BE2C (cell line): ENCODE measurements around the gene MPPED1.

ENCODE experiments used
- DNase-seq: peaks from one replicate; pipeline ENCODE4 v3.0.0-alpha.2; 2020
- H3K27me3 ChIP-seq: fragments of 250-450 bp; sonication (Bioruptor Pico); 2 replicates; pipeline ENCODE4 v1.5.1; 2020; ENCODE audit warnings: mild to moderate bottlenecking
- H3K36me3 ChIP-seq: fragments of 250-450 bp; sonication (Bioruptor Pico); 2 replicates; pipeline ENCODE4 v1.5.1; 2020; ENCODE audit warnings: mild to moderate bottlenecking
- H3K4me1 ChIP-seq: fragments of 250-450 bp; sonication (Bioruptor Pico); 2 replicates; pipeline ENCODE4 v1.5.1; 2020
- H3K4me3 ChIP-seq: 2 replicates; pipeline ENCODE4 v1.5.1; 2011; ENCODE audit warnings: low read depth, low read length
- H3K9me3 ChIP-seq: fragments of 250-450 bp; sonication (Bioruptor Pico); 2 replicates; pipeline ENCODE4 v1.5.1; 2020
- CTCF ChIP-seq: IDR thresholded peaks from 2 replicates; pipeline ENCODE4 v1.5.1; 2012; ENCODE audit warnings: mild to moderate bottlenecking, low read depth, low read length

Gene MPPED1

GRCh38 chr22:43526117-43526655 lies 114.4 kb downstream of the MPPED1 start:
- H3K4me1 ChIP-seq, result no peaks in the 10 kb centered on the region
- H3K36me3 ChIP-seq, result no peaks in the 10 kb centered on the region
- no peaks in the 10 kb centered on the region for H3K27me3 ChIP-seq
- no peaks in the 10 kb centered on the region for H3K9me3 ChIP-seq
- H3K4me3 ChIP-seq, result no peak overlapping the region
- no peak for TF ChIP-seq CTCF
- DNase-seq, result no peak

GRCh38 chr22:43526946-43527345 lies 115.1 kb downstream of the MPPED1 start:
- H3K4me1 ChIP-seq, result no peaks in the 10 kb centered on the region
- no peak overlapping the region for H3K4me3 ChIP-seq
- H3K9me3 ChIP-seq, result no peaks in the 10 kb centered on the region
- DNase-seq, result no peak
- TF ChIP-seq CTCF, result no peak
- no peaks in the 10 kb centered on the region for H3K36me3 ChIP-seq
- no peaks in the 10 kb centered on the region for H3K27me3 ChIP-seq

GRCh38 chr22:43528601-43529360 lies 117.0 kb downstream of the MPPED1 start:
- Histone ChIP-seq H3K27me3 (no peaks in the 10 kb centered on the region), H3K36me3 (no peaks in the 10 kb centered on the region), H3K4me3 (no peak overlapping the region), H3K4me1 (no peaks in the 10 kb centered on the region), H3K9me3 (no peaks in the 10 kb centered on the region)
- TF ChIP-seq CTCF, result no peak
- DNase-seq, result no peak

GRCh38 chr22:43529461-43529860 lies 117.6 kb downstream of the MPPED1 start:
- no peak overlapping the region for H3K4me3 ChIP-seq
- no peak for TF ChIP-seq CTCF
- H3K27me3 ChIP-seq, result no peaks in the 10 kb centered on the region
- no peaks in the 10 kb centered on the region for H3K36me3 ChIP-seq
- H3K9me3 ChIP-seq, result no peaks in the 10 kb centered on the region
- no peaks in the 10 kb centered on the region for H3K4me1 ChIP-seq
- DNase-seq, result no peak

GRCh38 chr22:43529934-43530333 lies 118.1 kb downstream of the MPPED1 start:
- DNase-seq, result no peak
- H3K36me3 ChIP-seq, result no peaks in the 10 kb centered on the region
- H3K9me3 ChIP-seq, result no peaks in the 10 kb centered on the region
- no peaks in the 10 kb centered on the region for H3K27me3 ChIP-seq
- no peak overlapping the region for H3K4me3 ChIP-seq
- no peak for TF ChIP-seq CTCF
- H3K4me1 ChIP-seq, result no peaks in the 10 kb centered on the region
